GM20000 (cell line): ENCODE measurements around the gene MYOG.

Experiments used
- DNase-seq: peaks from one replicate; pipeline ENCODE4 v3.0.0; 2012; ENCODE audit warnings: low spot score
- CTCF ChIP-seq: IDR thresholded peaks from 2 replicates; pipeline ENCODE4 v1.5.1; 2012; ENCODE audit warnings: mild to moderate bottlenecking, control low read depth; ENCODE audit errors: extremely low read depth, missing control alignments

The MYOG gene

DNA sequence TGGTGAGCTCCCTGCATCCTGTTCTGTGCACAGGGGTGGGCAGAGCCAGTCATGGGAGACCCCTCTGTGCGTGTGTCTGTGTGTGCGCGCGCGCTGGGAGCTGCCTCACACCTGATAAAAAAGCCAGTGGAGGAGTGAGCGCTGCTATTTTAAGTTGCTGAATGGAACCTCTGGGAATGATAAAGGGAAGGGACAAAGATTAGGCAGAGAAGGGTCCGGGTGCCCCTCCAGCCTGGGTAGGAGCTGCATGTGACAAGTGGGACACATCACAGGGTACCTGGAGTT is 42.6 kb upstream of the MYOG start:
- no peak for DNase-seq
- no peak for TF ChIP-seq CTCF

DNA sequence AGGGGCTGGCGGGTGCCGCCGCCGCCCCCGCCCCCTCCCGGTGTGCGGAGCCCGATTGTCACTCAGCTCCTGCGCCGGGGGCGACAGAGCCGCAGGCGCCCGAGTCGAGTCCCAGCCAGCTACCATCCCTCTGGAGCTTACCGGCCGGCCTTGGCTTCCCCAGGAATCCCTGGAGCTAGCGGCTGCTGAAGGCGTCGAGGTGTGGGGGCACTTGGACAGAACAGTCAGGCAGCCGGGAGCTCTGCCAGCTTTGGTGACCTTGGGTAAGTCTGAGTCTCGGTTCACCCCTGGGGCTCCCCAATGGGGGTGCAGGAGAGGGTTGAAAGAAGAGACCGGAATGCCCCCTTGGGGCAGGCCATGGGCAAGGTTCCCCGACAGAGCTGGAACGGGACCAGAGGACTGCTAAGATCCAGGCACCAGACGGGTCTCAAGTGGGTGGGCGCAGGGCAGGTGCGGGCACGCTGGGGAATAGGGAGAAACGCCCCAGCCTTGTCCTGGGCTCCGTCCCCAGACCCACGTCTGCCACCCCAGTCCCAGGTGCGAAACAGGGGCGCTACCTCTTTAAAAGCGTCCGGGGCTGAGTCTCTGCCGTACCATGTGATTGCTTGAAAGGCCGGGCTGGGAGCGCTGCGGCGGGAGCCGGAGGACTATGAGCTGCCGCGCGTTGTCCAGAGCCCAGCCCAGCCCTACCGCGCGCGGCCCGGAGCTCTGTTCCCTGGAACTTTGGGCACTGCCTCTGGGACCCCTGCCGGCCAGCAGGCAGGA is 42.0 kb upstream of the MYOG start, which contains the start of gene ADORA1:
Gene ADORA1 (plus strand): TSS at position 61 of the 765 bp plus-strand sequence. CDS start 1,116 bp downstream, outside the sequence.
- TF ChIP-seq CTCF: no peak
- no peak for DNase-seq

DNA sequence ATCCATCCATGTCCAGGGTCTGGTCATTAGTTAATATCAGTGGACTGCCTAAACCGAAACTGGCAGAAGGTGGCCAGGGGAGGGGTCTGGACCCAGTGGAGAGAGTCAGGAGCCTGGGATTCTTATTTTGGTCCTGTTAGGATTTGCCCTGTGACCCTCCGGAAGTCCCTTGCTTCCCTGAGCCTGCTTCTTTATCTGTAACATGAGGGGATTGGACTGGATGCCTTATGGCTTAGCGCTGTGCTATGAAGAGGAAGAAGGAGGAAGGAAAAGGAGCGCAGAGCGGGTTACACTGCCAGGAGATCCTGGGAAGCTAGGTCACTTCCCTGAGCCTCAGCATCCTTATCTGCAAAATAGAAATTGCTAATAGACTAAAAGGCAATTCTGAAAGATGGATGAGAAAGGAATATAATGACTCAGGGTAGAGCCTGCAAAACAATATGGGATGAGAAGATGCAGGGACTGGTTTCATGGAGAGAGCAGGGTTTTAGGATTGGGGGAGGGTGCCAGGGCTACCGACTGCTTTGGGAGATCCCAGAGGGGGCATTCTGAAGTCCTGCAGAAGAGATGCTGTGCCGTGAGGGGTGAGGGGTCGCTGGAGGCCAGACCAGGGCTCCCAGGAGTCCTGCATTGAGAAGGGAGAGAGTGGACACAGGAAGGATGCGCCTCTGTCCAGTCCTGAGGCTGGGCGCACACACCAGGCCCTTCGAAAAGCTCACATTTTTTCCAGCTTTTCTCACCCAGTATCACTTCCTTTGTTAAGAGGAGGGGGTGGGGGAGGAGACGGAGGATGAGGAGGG is 41.3 kb upstream of the MYOG start:
- TF ChIP-seq CTCF: no peak
- no peak for DNase-seq

DNA sequence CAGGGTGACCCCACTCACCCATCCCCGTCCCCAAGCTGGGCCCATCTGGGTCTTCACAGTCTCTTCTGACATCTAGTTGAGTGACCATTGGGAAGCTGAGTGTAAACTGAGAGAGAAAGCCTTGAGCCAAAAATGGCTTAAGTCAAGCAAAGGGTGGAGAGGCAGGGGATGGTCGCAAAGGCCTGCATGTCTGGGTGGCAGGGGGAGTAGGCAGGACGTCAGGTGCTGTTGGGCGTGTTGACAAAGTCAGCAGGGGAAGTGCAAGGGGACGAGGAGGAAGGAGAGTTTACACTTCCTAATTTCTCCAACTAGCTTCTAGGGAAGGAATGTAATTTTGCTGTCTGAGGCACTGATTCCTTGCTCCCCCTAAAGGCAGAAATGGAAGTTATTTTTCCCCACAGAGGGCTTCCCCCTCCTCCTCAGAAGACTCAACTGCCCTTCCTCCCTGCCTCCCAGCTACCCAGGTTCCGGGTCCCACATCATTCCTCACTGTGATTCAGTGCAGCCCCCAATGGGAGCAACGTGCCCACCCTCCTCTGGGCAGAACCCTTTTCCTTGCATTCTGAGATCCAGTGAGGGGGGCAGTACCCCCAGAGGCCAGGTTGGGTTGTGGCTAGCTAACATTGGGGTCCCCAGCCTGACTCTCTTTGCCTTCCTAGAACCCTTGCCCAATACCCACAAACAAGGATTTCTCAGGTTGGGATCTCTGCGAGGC is 40.5 kb upstream of the MYOG start:
- no peak for TF ChIP-seq CTCF
- DNase-seq: no peak

DNA sequence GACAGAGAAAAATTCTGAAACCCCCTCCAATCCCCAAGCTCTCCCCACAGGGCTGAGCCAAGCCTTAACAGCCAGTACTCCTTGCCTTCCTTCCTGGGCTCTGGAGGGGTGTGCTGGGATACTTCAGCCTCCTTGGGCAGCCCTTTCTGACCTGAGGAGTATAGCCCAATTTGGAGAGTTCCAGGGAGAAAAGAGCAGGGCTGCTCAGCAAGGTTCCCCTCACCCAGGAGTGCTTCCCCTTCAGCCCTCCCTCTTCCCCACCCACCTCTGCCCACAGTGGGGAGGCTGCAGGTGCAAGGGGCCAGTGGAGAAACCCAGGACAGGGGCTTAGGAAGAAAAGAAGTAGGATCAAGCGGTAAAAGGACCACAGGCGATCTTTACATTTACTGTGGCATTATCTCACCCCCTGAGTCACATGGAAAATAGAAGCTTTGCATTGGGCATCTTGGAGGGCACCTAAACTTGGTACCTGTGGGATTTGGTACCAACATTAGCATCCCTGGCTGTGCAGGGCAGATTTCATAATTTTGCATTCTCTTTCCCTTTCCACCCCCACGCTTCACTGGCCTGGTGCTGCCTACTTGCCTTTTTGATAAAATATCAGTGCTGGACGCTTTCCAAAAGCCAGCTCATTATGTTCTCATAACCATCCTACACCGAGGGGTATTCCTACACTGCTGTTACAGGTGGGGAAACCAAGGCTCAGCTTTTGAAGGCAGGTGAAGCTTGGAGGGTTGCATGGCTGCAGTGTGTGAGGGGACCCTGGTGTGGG is 38.9 kb upstream of the MYOG start:
- DNase-seq: no peak

GRCh38 chr1:203124011-203124410 is 38.2 kb upstream of the MYOG start:
- TF ChIP-seq CTCF: no peak
- no peak for DNase-seq

More for the DNA sequence above, 38.9 kb upstream of the MYOG start:
- TF ChIP-seq CTCF: no peak
